IMR-90 (cell line): ENCODE results near the gene SNAP91. TPM values are rescaled to one million over a fixed set of nuclear protein-coding genes. Genes with fewer than 3 reads are reported as not detected.
A peak's percentile ranks its signal among the peaks of the same experiment; 100 is the strongest.

ENCODE experiments used
- ATAC-seq: fragments of 200-7000 bp; cut with Tn5 transposase; 2 replicates; pipeline ENCODE4 v1.9.1; 2020; ENCODE audit warnings: low read depth, mild to moderate bottlenecking, moderate library complexity
- BruUV-seq: library from RNA; stranded (reverse); fragments of 400-500 nt; replicated peaks from 2 replicates; lab custom pipeline; 2021; lab: Mats Ljungman, UMichigan
- CTCF ChIA-PET: fragments of 300-600 bp; formaldehyde crosslinking; extraction: SDS; loops from one replicate; lab custom pipeline; 2021; ENCODE audit warnings: antibody characterized with exemption; lab: Yijun Ruan, JAX
- POLR2A ChIA-PET: fragments of 300-600 bp; sonication (Branson Sonifier 250); formaldehyde crosslinking; loops from one replicate; lab custom pipeline; 2022; ENCODE audit warnings: antibody characterized with exemption; ENCODE audit not compliant: unreplicated experiment; lab: Charles Lee
- DNase-seq: peaks from one replicate; pipeline ENCODE4 v3.0.0; 2013
- H2AFZ ChIP-seq: replicated peaks from 2 replicates; pipeline ENCODE3; 2013; ENCODE audit warnings: low read length, mild to moderate bottlenecking; ENCODE audit not compliant: poor library complexity
- H2AK5ac ChIP-seq: 2 replicates; pipeline ENCODE4 v1.6.1; 2013; ENCODE audit warnings: low read depth, low read length, inconsistent platforms
- H2AK9ac ChIP-seq: replicated peaks from 2 replicates; pipeline ENCODE3; 2013; ENCODE audit warnings: mild to moderate bottlenecking, low read depth, low read length, moderate library complexity; ENCODE audit not compliant: poor library complexity
- H2BK120ac ChIP-seq: 2 replicates; pipeline ENCODE4 v1.6.1; 2013; ENCODE audit warnings: low read depth, low read length, inconsistent platforms
- H2BK15ac ChIP-seq: 3 replicates; pipeline ENCODE4 v1.6.1; 2013; ENCODE audit warnings: low read depth, low read length, inconsistent platforms
- H2BK20ac ChIP-seq: 2 replicates; pipeline ENCODE4 v1.6.1; 2013; ENCODE audit warnings: low read depth, mild to moderate bottlenecking, inconsistent platforms, low read length, moderate library complexity
- H2BK5ac ChIP-seq: 2 replicates; pipeline ENCODE4 v1.6.1; 2013; ENCODE audit warnings: mild to moderate bottlenecking, low read depth, low read length, inconsistent platforms; ENCODE audit not compliant: poor library complexity, severe bottlenecking
- H3K14ac ChIP-seq: replicated peaks from 2 replicates; pipeline ENCODE4 v1.6.1; 2013; ENCODE audit warnings: low read depth, low read length, inconsistent platforms
- H3K18ac ChIP-seq: 2 replicates; pipeline ENCODE4 v1.6.1; 2013; ENCODE audit warnings: low read depth, low read length, control low read depth
- H3K23ac ChIP-seq: 2 replicates; pipeline ENCODE4 v1.6.1; 2013; ENCODE audit warnings: low read depth, low read length, inconsistent platforms
- H3K27ac ChIP-seq: 2 replicates; pipeline ENCODE4 v1.5.1; 2013; ENCODE audit warnings: mild to moderate bottlenecking, control low read depth, low read length; ENCODE audit not compliant: insufficient read depth
- H3K27me3 ChIP-seq: 2 replicates; pipeline ENCODE4 v1.6.1; 2013; ENCODE audit warnings: low read length; ENCODE audit not compliant: control insufficient read depth, insufficient read depth
- H3K36me3 ChIP-seq: 2 replicates; pipeline ENCODE4 v1.6.1; 2013; ENCODE audit warnings: low read length, mixed read lengths; ENCODE audit not compliant: control insufficient read depth, insufficient read depth
- H3K4ac ChIP-seq: 2 replicates; pipeline ENCODE4 v1.6.1; 2013; ENCODE audit warnings: low read depth, low read length, inconsistent platforms
- H3K4me1 ChIP-seq: 2 replicates; pipeline ENCODE4 v1.6.1; 2013; ENCODE audit warnings: low read length, mixed read lengths; ENCODE audit not compliant: control insufficient read depth, insufficient read depth
- H3K4me2 ChIP-seq: 2 replicates; pipeline ENCODE4 v1.6.1; 2013; ENCODE audit warnings: low read depth, mild to moderate bottlenecking, control low read depth, low read length, moderate library complexity
- H3K4me3 ChIP-seq: 2 replicates; pipeline ENCODE4 v1.5.1; 2013; ENCODE audit warnings: low read depth, mild to moderate bottlenecking, control low read depth, low read length, moderate library complexity; ENCODE audit not compliant: insufficient read depth
- H3K56ac ChIP-seq: 2 replicates; pipeline ENCODE4 v1.6.1; 2013; ENCODE audit warnings: low read length, inconsistent platforms; ENCODE audit not compliant: insufficient read depth; ENCODE audit errors: extremely low read depth
- H3K79me1 ChIP-seq, 2 experiments: 2 replicates each; pipeline ENCODE4 v1.6.1; 2013; ENCODE audit warnings: low read length in 2 of 2, inconsistent platforms in 1 of 2, low read depth in 1 of 2
- H3K9ac ChIP-seq: 2 replicates; pipeline ENCODE4 v1.6.1; 2013; ENCODE audit warnings: low read depth, low read length, control low read depth
- H3K9me1 ChIP-seq: 2 replicates; pipeline ENCODE4 v1.6.1; 2013; ENCODE audit warnings: low read length, inconsistent platforms; ENCODE audit not compliant: insufficient read depth
- H3K9me3 ChIP-seq: 2 replicates; pipeline ENCODE4 v1.6.1; 2013; ENCODE audit warnings: low read length; ENCODE audit not compliant: control insufficient read depth, insufficient read depth
- H4K20me1 ChIP-seq: 2 replicates; pipeline ENCODE4 v1.6.1; 2013; ENCODE audit warnings: low read length, inconsistent platforms; ENCODE audit not compliant: insufficient read depth
- H4K5ac ChIP-seq: 2 replicates; pipeline ENCODE4 v1.6.1; 2013; ENCODE audit warnings: mild to moderate bottlenecking, low read depth, low read length, control low read depth
- H4K8ac ChIP-seq, 2 experiments: 2 replicates each; pipeline ENCODE4 v1.6.1; 2013; ENCODE audit warnings: low read depth in 2 of 2, low read length in 2 of 2, control low read depth in 1 of 2, inconsistent platforms in 1 of 2
- H4K91ac ChIP-seq: 2 replicates; pipeline ENCODE4 v1.6.1; 2013; ENCODE audit warnings: low read depth, low read length, inconsistent platforms; ENCODE audit not compliant: insufficient read depth
- BHLHE40 ChIP-seq: fragments of 150-350 bp; IDR thresholded peaks from 2 replicates; pipeline ENCODE4 v1.6.1; 2016; ENCODE audit warnings: mild to moderate bottlenecking, low read depth, low read length
- CEBPB ChIP-seq: IDR thresholded peaks from 2 replicates; pipeline ENCODE4 v1.6.1; 2012; ENCODE audit warnings: low read depth, low read length, improper control_type of control experiment
- CTCF ChIP-seq: conservative IDR thresholded peaks from 2 replicates; pipeline ENCODE4 v1.5.1; 2012; ENCODE audit warnings: mild to moderate bottlenecking, low read depth, low read length, improper control_type of control experiment
- FOS ChIP-seq: fragments of 150-350 bp; IDR thresholded peaks from 2 replicates; pipeline ENCODE4 v1.6.1; 2016; ENCODE audit warnings: low read depth, low read length
- MAZ ChIP-seq: IDR thresholded peaks from 2 replicates; pipeline ENCODE4 v1.6.1; 2012; ENCODE audit warnings: low read depth, mild to moderate bottlenecking, low read length, improper control_type of control experiment, moderate library complexity, borderline replicate concordance
- MXI1 ChIP-seq: IDR thresholded peaks from 2 replicates; pipeline ENCODE4 v1.6.1; 2012; ENCODE audit warnings: low read depth, mild to moderate bottlenecking, low read length, moderate library complexity, borderline replicate concordance
- POLR2A ChIP-seq: IDR thresholded peaks from 2 replicates; pipeline ENCODE4 v1.6.1; 2012; ENCODE audit warnings: mild to moderate bottlenecking, low read depth, low read length
- RCOR1 ChIP-seq: IDR thresholded peaks from 2 replicates; pipeline ENCODE4 v1.6.1; 2012; ENCODE audit warnings: mild to moderate bottlenecking, low read length, improper control_type of control experiment; ENCODE audit not compliant: insufficient replicate concordance
- SMC3 ChIP-seq: fragments of 150-350 bp; IDR thresholded peaks from 2 replicates; pipeline ENCODE4 v1.6.1; 2016; ENCODE audit warnings: low read depth, mild to moderate bottlenecking, antibody characterized with exemption, low read length, moderate library complexity
- WGBS, 2 experiments: methylation state at CpG; one replicate each; pipeline versions ENCODE4 v1.1.5 to v1.1.7; 2013; ENCODE audit warnings: missing lambda C conversion rate in 2 of 2; ENCODE audit not compliant: insufficient read length in 1 of 2; ENCODE audit errors: extremely low coverage in 2 of 2; 5-methylcytosine and 5-hydroxymethylcytosine counted together
- dilution Hi-C: fragments of 300-500 bp; cut with HindIII; formaldehyde crosslinking; loops from one replicate; pipeline ENCODE4 v1.14.3; 2018; ENCODE audit warnings: low sequenced_read_pairs; ENCODE audit not compliant: unreplicated experiment
- in situ Hi-C: fragments of 300-500 bp; cut with MboI; formaldehyde crosslinking; loops from 3 replicates; pipeline ENCODE4 v1.14.3; 2019; ENCODE audit warnings: low sequenced_read_pairs, inconsistent platforms, mixed read lengths
- intact Hi-C: fragments of 100-400 bp; cut with micrococcal nuclease; formaldehyde crosslinking; loops from 2 replicates; pipeline ENCODE4 v1.10.0; 2022
- polyA plus RNA-seq, 3 experiments: library from polyadenylated mRNA; depleted of rRNA; stranded (reverse); fragments of >200 nt; gene quantifications; 2 replicates each; pipeline ENCODE4 v1.2.3, GENCODE V29; 2012; ENCODE audit warnings: low replicate concordance in 1 of 3
- total RNA-seq: library from RNA; depleted of rRNA; stranded (reverse); fragments of >200 nt; gene quantifications from 2 replicates; pipeline ENCODE4 v1.2.3, GENCODE V29; 2012

SNAP91 gene
- total and polyA plus RNA-seq, 2 of the 4 experiments (the other 2 are of a cell fraction) = not detected

GRCh38 chr6:83590416-83590815, 118.5 kb downstream of the SNAP91 start:
- Histone ChIP-seq H2BK5ac (no peak overlapping the region), H2BK15ac (no peak overlapping the region), H3K14ac (no peak overlapping the region), H3K4ac (no peak overlapping the region), H4K20me1 (no peaks in the 10 kb centered on the region), H2BK20ac (no peak overlapping the region), H3K4me2 (no peak overlapping the region), H3K56ac (no peak overlapping the region), H2BK120ac (no peak overlapping the region), H3K9me1 (no peaks in the 10 kb centered on the region; the same call in 1 of the 2 replicates), H3K18ac (no peak overlapping the region), H4K5ac (no peak overlapping the region), H3K23ac (no peak overlapping the region), H3K27me3 (no peaks in the 10 kb centered on the region), H3K27ac (no peak overlapping the region), H3K9ac (no peak overlapping the region), H3K79me1 (no peaks in the 10 kb centered on the region), H2AFZ (no peak overlapping the region), H2AK5ac (no peak overlapping the region), H3K4me1 (no peaks in the 10 kb centered on the region; the same call in 1 of the 2 replicates), H4K8ac (no peak overlapping the region), H4K91ac (no peak overlapping the region), H3K4me3 (no peak overlapping the region), H3K36me3 (no peaks in the 10 kb centered on the region), H2AK9ac (no peak overlapping the region), H3K9me3 (no peaks in the 10 kb centered on the region)
- WGBS, 2 experiments = no CpG with 5 or more reads among the region's 1 CpG
- dilution Hi-C loops = no loop called here
- ATAC-seq (no peak; the same call in 1 of the 2 replicates), DNase-seq (peak; percentile 12)
- TF ChIP-seq MXI1 (no peak), MAZ (no peak), RCOR1 (no peak), POLR2A (no peak), BHLHE40 (no peak), SMC3 (no peak), CTCF (no peak), CEBPB (peak; percentile 79), FOS (peak; percentile 17; the same call in 1 of the 2 replicates)
- POLR2A ChIA-PET = no interaction called here
- CTCF ChIA-PET = interaction anchor here (1.3 kb wide), 1 partner anchor 24 kb away, joined by 3 read pairs; no protein-coding TSS in a partner anchor
- intact Hi-C loops = no loop called here
- in situ Hi-C loops = no loop called here
- no TSS peak for BruUV-seq
